Adrenal gland (tissue), 12 donors: ENCODE results near the gene ACSS2. TPM values are rescaled to one million over a fixed set of nuclear protein-coding genes. Genes with fewer than 3 reads are reported as not detected.

Experiments
- DNase-seq, 7 donors: peaks; one replicate each; pipeline ENCODE4 v3.0.0-alpha.2; 2019 to 2020
- H3K27ac ChIP-seq, 5 donors: fragments of 200-600 bp; sonication (generic) in 4 of 5; 1 replicate in 3 of 5; 2 replicates in 2 of 5; pipeline versions ENCODE4 v1.5.1 to v1.8.0; 2016 to 2020; ENCODE audit warnings: mild to moderate bottlenecking in 1 of 5
- H3K27me3 ChIP-seq: fragments of 200-600 bp; 2 replicates; pipeline ENCODE4 v1.8.0; 2021
- H3K36me3 ChIP-seq, 2 donors: fragments of 200-600 bp; replicated peaks in 1 of 2; 1 replicate in 1 of 2; 2 replicates in 1 of 2; pipeline versions ENCODE4 v1.5.1 to v1.8.0; 2018 to 2022
- H3K4me1 ChIP-seq, 2 donors: fragments of 200-600 bp; replicated peaks in 1 of 2; 1 replicate in 1 of 2; 2 replicates in 1 of 2; pipeline versions ENCODE4 v1.5.1 to v1.8.0; 2018 to 2021
- H3K4me3 ChIP-seq, 4 donors: fragments of 200-600 bp; sonication (generic) in 3 of 4; one replicate each; pipeline ENCODE4 v1.5.1; 2016 to 2018
- H3K9me3 ChIP-seq, 3 donors: fragments of 200-600 bp; sonication (generic) in 1 of 3; replicated peaks in 1 of 3; 1 replicate in 2 of 3; 2 replicates in 1 of 3; pipeline versions ENCODE4 v1.5.1 to v1.8.0; 2016 to 2021
- CTCF ChIP-seq, 6 experiments: fragments of 450-650 bp in 4 of 6; fragments of 200-600 bp in 2 of 6; sonication (generic) in 1 of 6; IDR thresholded peaks; 1 replicate in 5 of 6; 2 replicates in 1 of 6; pipeline versions ENCODE4 v1.5.1 to v1.8.0; 2016 to 2021; ENCODE audit warnings: antibody characterized with exemption in 6 of 6, mild to moderate bottlenecking in 2 of 6, moderate library complexity in 1 of 6
- POLR2A ChIP-seq, 2 donors: fragments of 450-650 bp; IDR thresholded peaks; one replicate each; pipeline ENCODE4 v1.6.1; 2017; ENCODE audit warnings: antibody characterized with exemption in 2 of 2, mild to moderate bottlenecking in 2 of 2, moderate library complexity in 1 of 2
- WGBS, 4 donors: extraction: QIAGEN DNeasy Blood & Tissue Kit in 2 of 4; methylation state at CpG; one replicate each; pipeline versions ENCODE4 v1.1.5 to v1.1.7; 2013 to 2017; 5-methylcytosine and 5-hydroxymethylcytosine counted together
- intact Hi-C, 2 donors: fragments of 100-400 bp; cut with DNase I; formaldehyde crosslinking; loops; one replicate each; pipeline versions ENCODE4 v1.14.1 to v1.15.0; 2022 to 2023
- polyA plus RNA-seq, 3 donors: library from polyadenylated mRNA; stranded (reverse); fragments of 200-250 nt in 2 of 3; fragments of 350-450 nt in 1 of 3; fragmentation: Illumina TruSeq in 1 of 3; extraction: RNeasy Lipid Tissue Mini Kit (QIAGEN cat#74804) in 1 of 3; gene quantifications; one replicate each; pipeline ENCODE4 v1.2.3, GENCODE V29; 2013 to 2014
- total RNA-seq, 9 donors: library from RNA; depleted of rRNA in 4 of 9; stranded (reverse); fragments of >200 nt in 4 of 9; fragments of 120-200 nt in 1 of 9; fragmentation: NEBNext Ultra II Directional in 1 of 9; extraction: Animal tissue kit (Norgen Biotek cat#: 25700) in 1 of 9; gene quantifications; one replicate each; pipeline versions ENCODE4 v1.1.0 to v1.2.4, GENCODE V29; 2013 to 2023
- donor health status: healthy with polysubstance abuse.
- donor health status: Bipolar disorder and iron deficiency.
- donor health status: DM: yes; HTN: yes; CAD: no.
- donor health status: DM: no; HTN: no; CAD: no.
- donor health status: DM: no; HTN: no; CAD: no.
- donor health status: DM: yes; HTN: yes; CAD: no.

The ACSS2 gene
- total and polyA plus RNA-seq, 12 donors = 81.4 to 386 (median 153) TPM

GRCh38 chr20:34956751-34957472 lies 80.5 kb downstream of the ACSS2 start:
- Histone ChIP-seq H3K4me1 (peaks cover 0 to 10% of the 10 kb centered on the region in 2 donors), H3K27me3 (no peaks in the 10 kb centered on the region), H3K36me3 (no peaks in the 10 kb centered on the region), H3K27ac (no peak overlapping the region), H3K4me3 (no peak overlapping the region), H3K9me3 (no peaks in the 10 kb centered on the region)
- intact Hi-C loops = no loop called here
- WGBS, 4 donors = 87 to 90% (median 89%) methylated on average over 21 of the region's 21 CpGs
- no peak for DNase-seq
- TF ChIP-seq CTCF (IDR thresholded peaks at IDR 0.05) = no peak
- no peak for TF ChIP-seq POLR2A (IDR thresholded peaks at IDR 0.05)

- H3K27ac ChIP-seq = no peak overlapping the region
- intact Hi-C loops = loop anchor here in 1 of 2 donors (5.0 kb wide), 1 partner anchor 92 kb away; the partner anchor contains the start of gene GGT7
- no peaks in the 10 kb centered on the region for H3K36me3 ChIP-seq
- no peaks in the 10 kb centered on the region for H3K4me1 ChIP-seq
- TF ChIP-seq CTCF (IDR thresholded peaks at IDR 0.05) (no peak), POLR2A (IDR thresholded peaks at IDR 0.05) (no peak)
- 87 to 99% (median 95%) methylated on average over 5 of the region's 5 CpGs for WGBS, 4 donors
- H3K27me3 ChIP-seq = no peaks in the 10 kb centered on the region
- no peak overlapping the region for H3K4me3 ChIP-seq
- no peaks in the 10 kb centered on the region for H3K9me3 ChIP-seq
- no peak for DNase-seq
These were observed 88.1 kb downstream of the ACSS2 start for GRCh38 chr20:34964486-34964885.

- DNase-seq = no peak
- 94 to 99% (median 98%) methylated on average over 5 of the region's 5 CpGs for WGBS, 4 donors
- intact Hi-C loops = no loop called here
These were observed 88.6 kb downstream of the ACSS2 start for GRCh38 chr20:34965051-34965450.

GRCh38 chr20:34967421-34967820 lies 91.0 kb downstream of the ACSS2 start:
- intact Hi-C loops = no loop called here

More at GRCh38 chr20:34965051-34965450, 88.6 kb downstream of the ACSS2 start:
- Histone ChIP-seq H3K27ac (no peak overlapping the region), H3K9me3 (no peaks in the 10 kb centered on the region), H3K36me3 (no peaks in the 10 kb centered on the region), H3K4me3 (no peak overlapping the region), H3K27me3 (no peaks in the 10 kb centered on the region), H3K4me1 (no peaks in the 10 kb centered on the region)
- TF ChIP-seq CTCF (IDR thresholded peaks at IDR 0.05) (no peak), POLR2A (IDR thresholded peaks at IDR 0.05) (no peak)

More at GRCh38 chr20:34967421-34967820, 91.0 kb downstream of the ACSS2 start:
- no peaks in the 10 kb centered on the region for H3K27me3 ChIP-seq
- no peaks in the 10 kb centered on the region for H3K36me3 ChIP-seq
- no peaks in the 10 kb centered on the region for H3K9me3 ChIP-seq
- no peak overlapping the region for H3K27ac ChIP-seq
- no peak overlapping the region for H3K4me3 ChIP-seq
- H3K4me1 ChIP-seq = no peaks in the 10 kb centered on the region
- no peak for TF ChIP-seq POLR2A (IDR thresholded peaks at IDR 0.05)
- no peak for TF ChIP-seq CTCF (IDR thresholded peaks at IDR 0.05)
- no peak for DNase-seq
- WGBS, 4 donors = 83 to 100% (median 92%) methylated on average over 3 to 5 of the region's 5 CpGs
